Brain microvascular endothelial cell (primary cell): ENCODE data around the gene PROB1.

Source experiments
- DNase-seq: peaks from one replicate; pipeline ENCODE4 v3.0.0-alpha.2; 2020
- H3K27ac ChIP-seq: fragments of 250-450 bp; sonication (Bioruptor Pico); 2 replicates; pipeline ENCODE4 v1.5.1; 2020; ENCODE audit warnings: mild to moderate bottlenecking, moderate library complexity
- H3K27me3 ChIP-seq: fragments of 250-450 bp; sonication (Bioruptor Pico); replicated peaks from 2 replicates; pipeline ENCODE4 v1.5.1; 2020; ENCODE audit warnings: mild to moderate bottlenecking
- H3K36me3 ChIP-seq: fragments of 250-450 bp; sonication (Bioruptor Pico); replicated peaks from 2 replicates; pipeline ENCODE4 v1.5.1; 2020; ENCODE audit warnings: mild to moderate bottlenecking
- H3K4me3 ChIP-seq: 2 replicates; pipeline ENCODE4 v1.5.1; 2011; ENCODE audit warnings: low read depth, mild to moderate bottlenecking, control low read depth, low read length, moderate library complexity
- in situ Hi-C: cut with HindIII; loops from 2 replicates; pipeline ENCODE4 v1.10.0; 2017; ENCODE audit warnings: low sequenced_read_pairs, low pct_ligation_motif_present
- TF ChIP-seq, protein P1 (sequence below): IDR thresholded peaks from 2 replicates; pipeline ENCODE4 v1.5.1; 2011; ENCODE audit warnings: low read depth, mild to moderate bottlenecking, moderate library complexity, low read length, control low read depth, inconsistent platforms; ENCODE audit errors: missing control alignments

PROB1 gene

DNA sequence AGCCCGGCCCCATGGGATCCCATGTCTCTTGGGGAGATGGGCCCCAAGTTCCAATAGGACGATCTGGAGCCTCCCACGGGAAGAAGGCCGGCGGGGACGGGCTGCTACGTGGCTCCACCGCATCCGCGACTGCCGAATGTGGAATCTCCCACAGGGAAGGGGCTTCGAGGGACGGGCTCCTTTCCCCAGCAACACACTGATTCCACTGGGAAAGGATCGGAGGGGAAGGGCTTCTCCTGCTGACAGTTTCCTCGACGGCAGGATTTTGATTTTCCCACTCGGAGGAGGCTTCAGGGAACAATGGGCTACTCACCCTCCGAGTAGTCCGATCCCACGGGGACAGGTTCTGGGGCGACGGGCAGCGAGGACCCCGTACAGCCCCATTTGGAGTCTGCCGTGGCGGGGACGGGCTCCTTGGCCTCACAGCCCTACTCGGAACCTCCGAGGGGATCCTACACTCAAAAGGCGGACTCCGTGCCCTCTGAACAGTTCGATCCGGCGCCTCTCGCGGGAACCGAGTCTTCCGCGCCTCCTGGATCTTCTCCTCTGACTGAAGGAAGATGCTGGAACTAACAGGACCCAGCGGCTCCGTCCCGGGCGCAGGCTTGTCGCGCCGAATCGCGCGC, 1.3 kb downstream of the PROB1 start:
- DNase-seq: no peak
- no peaks in the 10 kb centered on the region for H3K36me3 ChIP-seq
- no peak overlapping the region for H3K27ac ChIP-seq
- TF ChIP-seq, protein P1, sequence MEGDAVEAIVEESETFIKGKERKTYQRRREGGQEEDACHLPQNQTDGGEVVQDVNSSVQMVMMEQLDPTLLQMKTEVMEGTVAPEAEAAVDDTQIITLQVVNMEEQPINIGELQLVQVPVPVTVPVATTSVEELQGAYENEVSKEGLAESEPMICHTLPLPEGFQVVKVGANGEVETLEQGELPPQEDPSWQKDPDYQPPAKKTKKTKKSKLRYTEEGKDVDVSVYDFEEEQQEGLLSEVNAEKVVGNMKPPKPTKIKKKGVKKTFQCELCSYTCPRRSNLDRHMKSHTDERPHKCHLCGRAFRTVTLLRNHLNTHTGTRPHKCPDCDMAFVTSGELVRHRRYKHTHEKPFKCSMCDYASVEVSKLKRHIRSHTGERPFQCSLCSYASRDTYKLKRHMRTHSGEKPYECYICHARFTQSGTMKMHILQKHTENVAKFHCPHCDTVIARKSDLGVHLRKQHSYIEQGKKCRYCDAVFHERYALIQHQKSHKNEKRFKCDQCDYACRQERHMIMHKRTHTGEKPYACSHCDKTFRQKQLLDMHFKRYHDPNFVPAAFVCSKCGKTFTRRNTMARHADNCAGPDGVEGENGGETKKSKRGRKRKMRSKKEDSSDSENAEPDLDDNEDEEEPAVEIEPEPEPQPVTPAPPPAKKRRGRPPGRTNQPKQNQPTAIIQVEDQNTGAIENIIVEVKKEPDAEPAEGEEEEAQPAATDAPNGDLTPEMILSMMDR: no peak
- peak overlapping the region; percentile 49 for H3K4me3 ChIP-seq
- in situ Hi-C loops: no loop called here
- H3K27me3 ChIP-seq: peaks cover 4% of the 10 kb centered on the region

DNA sequence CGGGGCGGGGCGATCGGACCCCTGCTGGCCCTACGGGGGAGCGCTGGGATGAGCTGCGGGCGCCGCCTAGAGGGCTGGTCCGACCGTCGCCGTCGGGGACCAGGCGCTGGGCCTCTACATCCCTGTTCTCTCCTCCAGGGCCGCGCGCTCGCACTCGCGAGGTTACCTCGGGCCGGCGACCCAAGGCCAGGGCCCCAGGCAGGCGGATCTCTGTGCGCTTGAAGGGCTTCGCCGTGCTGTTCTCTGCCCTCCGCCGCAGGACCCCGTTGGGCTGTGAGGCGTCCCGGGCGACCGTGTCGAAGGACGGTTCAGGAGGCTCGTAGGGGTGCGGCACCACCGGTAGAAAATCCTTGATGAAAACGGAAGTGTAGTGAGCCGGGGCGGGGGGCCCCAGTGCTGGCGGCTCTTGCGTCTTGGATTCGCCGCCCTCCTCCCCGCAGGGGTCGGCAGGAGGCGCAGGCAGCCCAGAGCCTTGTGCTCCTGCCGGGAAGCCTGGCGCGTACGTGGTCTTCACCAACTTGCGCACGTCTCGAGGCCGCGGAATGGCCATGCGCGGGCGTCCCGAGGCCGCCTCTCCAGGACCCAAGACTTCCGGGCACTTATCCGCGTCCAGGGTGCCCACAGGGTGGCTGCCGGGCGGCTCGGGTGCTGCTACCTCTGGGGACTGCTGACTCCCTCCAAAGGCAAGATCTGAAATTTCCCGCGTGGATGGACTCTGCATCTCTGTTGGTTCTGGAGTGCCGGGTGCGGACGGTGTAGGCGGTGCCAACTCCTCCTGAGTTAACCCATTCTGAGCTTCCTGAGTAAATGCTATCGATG, 2.0 kb downstream of the PROB1 start:
- peak; percentile 38 for DNase-seq
- in situ Hi-C loops: no loop called here
- peak overlapping the region; percentile 49 for H3K4me3 ChIP-seq
- TF ChIP-seq, protein P1: peak; percentile 73
- peaks cover 4% of the 10 kb centered on the region for H3K27me3 ChIP-seq
- no peaks in the 10 kb centered on the region for H3K36me3 ChIP-seq
- H3K27ac ChIP-seq: no peak overlapping the region

DNA sequence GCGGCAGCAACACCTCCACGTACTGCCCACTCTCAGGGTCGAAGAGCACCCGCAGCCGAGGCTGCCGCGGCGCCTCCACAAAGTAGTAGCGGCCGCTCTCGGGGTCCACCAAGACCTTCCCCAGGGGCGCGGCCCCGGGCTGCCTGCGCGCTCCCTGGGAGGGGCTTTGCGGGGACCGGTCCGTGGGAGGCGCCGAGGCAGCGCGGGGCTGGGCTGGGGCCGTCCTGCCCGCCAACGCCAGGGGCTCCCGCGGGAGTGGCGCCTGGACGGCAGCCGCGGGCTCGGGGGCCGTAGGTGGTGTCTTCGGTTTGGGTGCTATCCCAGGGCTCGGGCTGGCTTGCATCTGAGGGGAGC, 2.6 kb downstream of the PROB1 start:
- H3K27ac ChIP-seq: no peak overlapping the region
- no peaks in the 10 kb centered on the region for H3K36me3 ChIP-seq
- H3K27me3 ChIP-seq: peaks cover 4% of the 10 kb centered on the region
- in situ Hi-C loops: no loop called here
- H3K4me3 ChIP-seq: peak overlapping the region; percentile 49
- TF ChIP-seq, protein P1: no peak
- DNase-seq: no peak

DNA sequence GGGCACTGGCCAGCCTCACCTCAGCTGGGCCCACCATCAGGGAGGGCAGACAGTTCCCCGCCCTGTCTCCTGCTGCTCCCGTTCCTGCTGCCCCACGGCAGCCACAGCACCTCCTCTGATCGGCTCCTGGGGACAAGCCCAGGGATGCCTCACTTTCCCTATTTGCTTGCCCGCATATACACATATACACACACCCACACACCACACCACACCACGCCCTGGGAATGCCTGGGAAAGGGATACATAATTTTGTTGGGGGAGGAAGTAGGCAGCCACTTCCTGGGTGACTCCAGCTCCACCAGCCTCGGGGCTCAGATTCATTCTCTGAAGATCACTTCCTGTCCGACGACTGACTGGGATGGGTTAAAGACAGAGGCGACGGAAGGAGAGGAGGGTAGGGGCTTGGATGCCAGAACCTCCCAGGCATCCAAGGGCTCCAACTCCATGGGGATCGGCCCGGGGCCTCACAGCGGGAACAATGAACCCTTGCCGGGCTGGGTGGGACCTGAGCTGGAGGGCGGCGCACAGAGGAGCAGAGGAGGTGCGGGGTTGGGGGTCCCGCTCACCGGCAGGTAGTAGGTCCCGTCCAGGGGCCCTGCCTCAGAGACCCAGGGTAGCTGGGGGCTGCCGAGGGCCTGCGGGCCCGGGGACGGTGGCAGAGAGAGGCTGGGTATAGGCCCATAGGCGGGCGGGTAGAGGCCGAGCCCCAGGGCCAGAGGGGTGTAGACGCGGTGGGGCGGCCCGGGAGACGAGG, 3.2 kb downstream of the PROB1 start:
- TF ChIP-seq, protein P1: no peak
- H3K36me3 ChIP-seq: no peaks in the 10 kb centered on the region
- DNase-seq: no peak
- peaks cover 4% of the 10 kb centered on the region for H3K27me3 ChIP-seq
- no peak overlapping the region for H3K27ac ChIP-seq
- in situ Hi-C loops: no loop called here
- peak overlapping the region; percentile 49 for H3K4me3 ChIP-seq

DNA sequence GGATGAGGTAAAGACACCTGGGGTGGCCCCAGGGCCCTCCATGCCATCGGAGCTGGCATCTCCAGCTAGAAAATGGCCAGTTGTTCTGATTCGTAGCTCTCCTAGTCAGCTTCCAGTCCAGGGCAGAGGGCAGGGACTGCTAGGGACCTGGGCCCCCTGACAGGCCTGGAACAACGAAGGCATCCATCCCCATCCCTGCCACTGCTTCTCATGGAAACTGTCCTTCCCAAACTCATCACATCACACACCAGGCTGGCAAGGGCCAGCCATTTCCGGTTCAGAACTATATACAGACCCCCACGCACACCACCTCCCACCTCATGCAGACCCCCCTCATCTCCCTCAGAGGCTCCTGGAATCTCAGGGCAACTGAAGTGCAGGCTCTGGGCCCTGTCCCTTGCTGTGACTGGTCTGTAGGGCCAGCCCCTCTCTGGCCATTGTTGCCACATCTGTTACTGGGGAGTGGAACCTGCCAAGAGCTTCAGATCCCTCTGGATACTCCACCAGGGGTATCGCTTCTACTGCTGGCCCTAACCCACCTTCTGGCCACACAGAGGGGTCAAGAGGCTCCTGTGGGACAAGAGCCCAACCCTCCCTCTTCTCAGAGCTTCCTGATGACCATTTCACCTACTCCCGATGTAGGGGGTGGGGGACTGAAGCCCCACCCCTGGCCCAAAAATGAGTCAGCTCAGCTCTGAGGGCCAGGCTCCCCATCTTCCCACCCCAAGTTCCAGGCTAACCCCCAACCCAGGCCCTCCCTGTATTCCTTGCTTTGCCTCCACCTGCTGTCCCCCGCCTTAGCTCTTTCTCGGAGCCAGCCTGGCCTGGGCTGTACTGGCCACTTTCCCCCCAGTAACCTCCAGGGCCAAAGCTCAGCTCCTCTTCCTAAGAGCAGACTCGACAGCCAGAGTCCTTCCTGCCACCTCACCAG, 4.0 kb downstream of the PROB1 start:
- no peak overlapping the region for H3K27ac ChIP-seq
- H3K4me3 ChIP-seq: no peak overlapping the region
- DNase-seq: no peak
- TF ChIP-seq, protein P1: no peak
- peaks cover 4% of the 10 kb centered on the region for H3K27me3 ChIP-seq
- in situ Hi-C loops: no loop called here
- no peaks in the 10 kb centered on the region for H3K36me3 ChIP-seq
